Measurements from ENCODE around the gene APOBEC3B.
A peak's percentile ranks its signal among the peaks of the same experiment; 100 is the strongest.

The APOBEC3B gene

DNA sequence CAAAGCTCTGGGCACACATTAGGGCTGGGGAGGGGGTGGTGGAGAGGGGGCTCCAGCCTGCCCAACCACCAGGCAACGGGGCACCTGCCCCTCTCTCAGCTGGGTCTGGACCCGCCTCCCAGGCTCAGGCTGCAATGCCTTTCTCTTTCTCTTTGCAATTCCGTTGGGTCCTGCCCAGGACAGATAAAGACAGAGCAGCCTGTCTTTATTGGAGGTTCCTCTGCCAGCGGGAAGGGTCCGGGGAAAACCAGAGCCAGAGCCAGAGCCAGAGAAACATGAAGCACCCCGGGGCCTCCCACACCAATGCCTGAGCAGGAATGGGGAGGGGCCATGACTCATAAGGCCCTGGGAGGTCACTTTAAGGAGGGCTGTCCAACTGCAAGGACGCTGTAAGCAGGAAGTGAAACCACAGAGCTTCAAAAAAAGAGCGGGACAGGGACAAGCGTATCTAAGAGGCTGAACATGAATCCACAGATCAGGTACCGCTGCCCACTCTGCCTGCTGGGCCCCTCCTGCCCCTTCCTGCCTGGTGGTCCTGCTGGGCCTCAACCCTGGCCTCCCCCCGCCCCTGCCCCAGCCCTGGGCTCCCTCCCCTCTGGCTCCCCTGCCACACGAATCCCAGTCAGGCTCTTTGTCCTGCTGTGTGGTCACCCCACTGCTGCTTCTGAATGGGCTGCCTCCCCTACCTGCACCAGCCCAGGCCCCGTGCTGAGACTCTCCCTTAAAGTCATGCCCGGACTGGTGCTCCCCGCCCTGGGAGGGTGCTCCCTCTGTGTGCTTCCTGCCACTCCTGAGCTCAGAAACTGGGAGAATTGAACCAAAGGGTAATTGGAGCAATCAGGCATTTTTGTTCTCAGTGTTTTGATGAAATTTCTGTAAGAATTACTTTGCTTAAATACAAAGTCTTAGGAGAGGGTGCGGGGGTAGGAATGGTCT lies at the start of gene APOBEC3B:
Gene APOBEC3B, plus strand, starts transcription at position 356 of the 936 bp plus-strand sequence. Its CDS starts 107 bp downstream, at position 463.
- Mint-ChIP-seq H3K27ac (peak within 1 kb of the TSS; percentile 91), H3K4me1 (peaks cover 21% of the 10 kb centered on the region), H3K9me3 (peaks cover 53% of the 10 kb centered on the region), H3K27me3 (ENCODE audit: low read depth, poor library complexity) (peaks cover 13% of the 10 kb centered on the region), H3K36me3 (ENCODE audit: low read depth) (peaks cover 13% of the 10 kb centered on the region), H3K4me3 (peak within 1 kb of the TSS; percentile 69)
- TF ChIP-seq, protein P1, sequence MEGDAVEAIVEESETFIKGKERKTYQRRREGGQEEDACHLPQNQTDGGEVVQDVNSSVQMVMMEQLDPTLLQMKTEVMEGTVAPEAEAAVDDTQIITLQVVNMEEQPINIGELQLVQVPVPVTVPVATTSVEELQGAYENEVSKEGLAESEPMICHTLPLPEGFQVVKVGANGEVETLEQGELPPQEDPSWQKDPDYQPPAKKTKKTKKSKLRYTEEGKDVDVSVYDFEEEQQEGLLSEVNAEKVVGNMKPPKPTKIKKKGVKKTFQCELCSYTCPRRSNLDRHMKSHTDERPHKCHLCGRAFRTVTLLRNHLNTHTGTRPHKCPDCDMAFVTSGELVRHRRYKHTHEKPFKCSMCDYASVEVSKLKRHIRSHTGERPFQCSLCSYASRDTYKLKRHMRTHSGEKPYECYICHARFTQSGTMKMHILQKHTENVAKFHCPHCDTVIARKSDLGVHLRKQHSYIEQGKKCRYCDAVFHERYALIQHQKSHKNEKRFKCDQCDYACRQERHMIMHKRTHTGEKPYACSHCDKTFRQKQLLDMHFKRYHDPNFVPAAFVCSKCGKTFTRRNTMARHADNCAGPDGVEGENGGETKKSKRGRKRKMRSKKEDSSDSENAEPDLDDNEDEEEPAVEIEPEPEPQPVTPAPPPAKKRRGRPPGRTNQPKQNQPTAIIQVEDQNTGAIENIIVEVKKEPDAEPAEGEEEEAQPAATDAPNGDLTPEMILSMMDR (IDR thresholded peaks at IDR 0.05) = no peak
- DNase-seq = peak; percentile 52

DNA sequence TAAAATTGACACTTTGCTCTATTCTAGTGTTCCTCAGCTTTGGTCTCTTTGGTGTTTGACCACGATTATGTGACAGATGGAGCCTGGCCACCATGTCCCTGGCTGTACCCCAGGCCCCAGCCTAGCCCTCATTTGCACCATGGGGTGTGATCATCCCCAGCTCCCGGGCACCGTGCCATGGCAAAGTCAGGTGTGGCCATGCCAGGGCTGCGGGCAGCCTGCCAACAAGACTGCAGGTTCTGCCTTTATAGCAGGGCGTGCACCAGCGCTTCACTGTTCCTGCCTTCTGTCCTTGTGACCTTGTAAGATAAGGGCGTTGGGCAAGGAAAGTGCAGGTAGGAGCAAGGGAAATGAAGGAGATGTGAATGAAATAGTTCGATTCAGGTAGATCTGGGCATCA lies 47.1 kb upstream of the APOBEC3B start:
- Mint-ChIP-seq H3K9me3 (peaks cover 13% of the 10 kb centered on the region), H3K27me3 (ENCODE audit: low read depth, poor library complexity) (peaks cover 25% of the 10 kb centered on the region), H3K4me1 (peaks cover 37% of the 10 kb centered on the region), H3K27ac (no peak overlapping the region), H3K36me3 (ENCODE audit: low read depth) (no peaks in the 10 kb centered on the region), H3K4me3 (no peak overlapping the region)
- no peak for DNase-seq
- TF ChIP-seq, protein P1 (IDR thresholded peaks at IDR 0.05) = no peak

DNA sequence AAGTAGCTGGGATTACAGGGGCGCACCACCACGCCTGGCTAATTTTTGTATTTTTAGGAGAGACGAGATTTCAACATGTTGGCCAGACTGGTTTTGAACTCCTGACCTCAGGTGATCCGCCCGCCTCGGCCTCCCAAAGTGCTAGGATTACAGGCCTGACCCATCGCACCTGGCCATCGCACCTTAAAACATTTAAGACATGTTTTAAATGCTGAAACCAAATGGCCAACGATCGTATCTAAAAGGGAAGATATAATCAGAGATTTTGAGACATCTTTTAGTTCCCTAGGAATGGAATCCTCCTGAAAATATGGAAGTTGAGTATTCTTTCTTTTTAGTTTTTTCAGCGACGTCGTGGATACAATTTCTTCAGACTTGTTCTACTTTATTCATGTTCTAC lies 46.5 kb upstream of the APOBEC3B start:
- H3K4me3 Mint-ChIP-seq = no peak overlapping the region
- H3K27ac Mint-ChIP-seq = no peak overlapping the region
- TF ChIP-seq, protein P1 (IDR thresholded peaks at IDR 0.05) = no peak
- no peaks in the 10 kb centered on the region for H3K36me3 Mint-ChIP-seq (ENCODE audit: low read depth)
- no peak for DNase-seq
- H3K27me3 Mint-ChIP-seq (ENCODE audit: low read depth, poor library complexity) = peaks cover 25% of the 10 kb centered on the region
- H3K9me3 Mint-ChIP-seq = peaks cover 13% of the 10 kb centered on the region
- H3K4me1 Mint-ChIP-seq = peaks cover 37% of the 10 kb centered on the region

DNA sequence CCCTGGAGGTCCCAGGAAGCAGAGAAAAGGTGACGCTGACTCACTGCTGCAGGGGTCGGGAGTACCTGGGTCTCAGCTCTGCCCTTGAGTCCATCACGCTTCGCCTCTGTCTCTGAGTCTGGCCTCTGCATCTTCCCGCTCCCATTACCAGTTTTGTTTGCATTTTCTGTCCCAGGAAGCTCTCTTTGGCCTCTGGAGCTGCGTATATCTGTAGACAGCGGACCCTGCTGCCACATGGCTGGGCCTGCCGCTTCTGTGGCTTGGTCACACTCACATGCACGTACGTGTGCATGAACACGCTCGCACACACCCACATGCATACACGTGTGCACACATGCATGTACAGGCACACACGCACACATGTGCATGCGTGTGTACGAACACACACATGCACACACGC lies 45.6 kb upstream of the APOBEC3B start:
- H3K36me3 Mint-ChIP-seq (ENCODE audit: low read depth) = no peaks in the 10 kb centered on the region
- H3K4me1 Mint-ChIP-seq = peaks cover 40% of the 10 kb centered on the region
- peaks cover 29% of the 10 kb centered on the region for H3K27me3 Mint-ChIP-seq (ENCODE audit: low read depth, poor library complexity)
- H3K9me3 Mint-ChIP-seq = peaks cover 13% of the 10 kb centered on the region
- TF ChIP-seq, protein P1 (IDR thresholded peaks at IDR 0.05) = no peak
- no peak overlapping the region for H3K4me3 Mint-ChIP-seq
- no peak for DNase-seq
- no peak overlapping the region for H3K27ac Mint-ChIP-seq

DNA sequence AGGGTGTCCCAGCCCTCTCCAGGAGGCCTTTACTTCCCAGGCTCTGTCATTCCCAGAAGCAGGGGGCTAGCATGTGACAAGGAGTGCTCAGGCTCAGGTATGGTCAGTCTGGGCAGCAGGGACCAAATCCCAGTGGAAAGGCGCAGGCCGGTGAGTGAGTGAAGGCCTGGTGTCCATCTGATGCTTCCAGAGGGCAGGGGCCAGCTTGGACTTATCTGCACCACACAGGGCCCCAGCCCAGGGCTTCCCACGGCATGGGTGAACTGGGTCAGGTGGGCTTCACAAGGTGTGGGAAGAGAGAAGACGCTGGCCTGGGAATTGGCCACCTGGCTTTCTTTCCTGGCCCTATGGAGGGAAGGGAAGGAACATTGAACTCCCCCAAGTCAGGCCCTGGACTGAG lies 45.1 kb upstream of the APOBEC3B start:
- Mint-ChIP-seq H3K27me3 (ENCODE audit: low read depth, poor library complexity) (peaks cover 26% of the 10 kb centered on the region), H3K36me3 (ENCODE audit: low read depth) (no peaks in the 10 kb centered on the region), H3K4me3 (no peak overlapping the region), H3K4me1 (peaks cover 45% of the 10 kb centered on the region), H3K9me3 (peaks cover 13% of the 10 kb centered on the region), H3K27ac (no peak overlapping the region)
- TF ChIP-seq, protein P1 (IDR thresholded peaks at IDR 0.05) = no peak
- no peak for DNase-seq

Data from nephron progenitor cell (in vitro differentiated cells).